Right lobe of liver (tissue), 6 donors: ENCODE data around the gene DCUN1D3. TPM values are rescaled to one million over a fixed set of nuclear protein-coding genes. Genes with fewer than 3 reads are reported as not detected.
"Not testable (repeated sequence)": the region's sequence is repeated elsewhere in the genome, so short reads cannot be mapped to it uniquely, and the experiment has no call there.

Source experiments
- ATAC-seq, 4 donors: fragments of 200-7000 bp; cut with Tn5 transposase; one replicate each; pipeline ENCODE4 v1.9.1; 2020; ENCODE audit warnings: mild to moderate bottlenecking in 4 of 4, moderate library complexity in 4 of 4
- DNase-seq, 3 donors: peaks; one replicate each; pipeline ENCODE4 v3.0.0-alpha.2; 2020
- H3K27ac ChIP-seq, 3 donors: fragments of 200-600 bp; one replicate each; pipeline ENCODE4 v1.8.0; 2022
- H3K27me3 ChIP-seq, 2 donors: fragments of 200-600 bp; one replicate each; pipeline ENCODE4 v1.8.0; 2022
- H3K36me3 ChIP-seq, 4 donors: fragments of 200-600 bp; sonication (generic) in 1 of 4; one replicate each; pipeline versions ENCODE4 v1.5.1 to v1.8.0; 2017 to 2022; ENCODE audit warnings: control low read depth in 1 of 4
- H3K4me1 ChIP-seq, 4 donors: fragments of 200-600 bp; sonication (generic) in 1 of 4; one replicate each; pipeline versions ENCODE4 v1.5.1 to v1.8.0; 2017 to 2022; ENCODE audit warnings: control low read depth in 1 of 4
- H3K4me3 ChIP-seq, 3 donors: fragments of 200-600 bp; one replicate each; pipeline ENCODE4 v1.8.0; 2022
- H3K9me3 ChIP-seq, 4 donors: fragments of 200-600 bp; sonication (generic) in 1 of 4; one replicate each; pipeline versions ENCODE4 v1.5.1 to v1.8.0; 2017 to 2022; ENCODE audit warnings: control low read depth in 1 of 4
- POLR2A ChIP-seq: fragments of 450-650 bp; IDR thresholded peaks from one replicate; pipeline ENCODE4 v1.6.1; 2017; ENCODE audit warnings: antibody characterized with exemption, mild to moderate bottlenecking
- WGBS: methylation state at CpG from one replicate; pipeline ENCODE4 v1.1.6; 2018; ENCODE audit warnings: low coverage, low lambda C conversion rate; ENCODE audit not compliant: insufficient coverage; ENCODE audit errors: missing lambda C conversion rate; 5-methylcytosine and 5-hydroxymethylcytosine counted together
- intact Hi-C, 2 donors: fragments of 100-400 bp; cut with DNase I; formaldehyde crosslinking; loops; one replicate each; pipeline versions ENCODE4 v1.11.2 to v1.14.1; 2022
- total RNA-seq, 6 experiments: library from RNA; depleted of rRNA in 2 of 6; stranded (reverse); fragments of >200 nt in 2 of 6; fragmentation: NEBNext Ultra II Directional in 3 of 6; extraction: Animal tissue kit (Norgen Biotek cat#: 25700) in 3 of 6; gene quantifications; one replicate each; pipeline versions ENCODE4 v1.1.0 to v1.2.4, GENCODE V29; 2016 to 2023
- TF ChIP-seq, protein P1 (sequence below), 4 donors: fragments of 200-600 bp in 3 of 4; fragments of 450-650 bp in 1 of 4; IDR thresholded peaks; one replicate each; pipeline versions ENCODE4 v1.5.1 to v1.8.0; 2016 to 2022; ENCODE audit warnings: antibody characterized with exemption in 4 of 4, mild to moderate bottlenecking in 2 of 4
- donor health status: DM: no; HTN: yes; CAD: no.
- donor health status: DM: no; HTN: no; CAD: no.
- donor health status: DM: no; HTN: no; CAD: no.
- donor health status: DM: no; HTN: yes; CAD: no.
- donor health status: DM: no; HTN: yes; CAD: no.

Gene DCUN1D3
- total RNA-seq, 6 experiments from 2014 or later, result 10.3 to 15.1 (median 13.8) TPM

DNA sequence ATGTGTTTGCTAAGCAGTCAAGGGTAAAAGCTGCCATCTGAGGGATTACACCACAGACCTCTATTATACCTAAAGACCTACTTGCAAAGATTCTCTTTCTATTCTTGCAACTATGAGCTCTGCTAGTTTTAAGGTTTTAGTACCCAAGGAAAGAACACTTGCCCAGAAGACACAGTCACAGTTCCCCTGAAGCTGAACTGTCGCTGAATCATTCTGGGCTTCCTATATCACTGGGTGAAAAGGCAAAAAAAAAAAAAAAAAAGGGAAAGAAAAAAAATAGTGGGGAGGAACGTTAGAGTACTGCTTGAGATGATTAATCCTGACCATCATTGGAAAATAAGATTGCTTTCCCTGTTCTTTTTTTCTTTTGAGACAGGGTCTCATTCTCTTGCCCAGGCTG, 38.3 kb upstream of the DCUN1D3 start:
- Histone ChIP-seq H3K27me3 (no peaks in the 10 kb centered on the region), H3K4me1 (no peaks in the 10 kb centered on the region), H3K9me3 (no peaks in the 10 kb centered on the region), H3K27ac (no peak overlapping the region), H3K36me3 (no peaks in the 10 kb centered on the region), H3K4me3 (no peak overlapping the region)
- ATAC-seq, result no peak
- WGBS, result 29% methylated on average over 2 of the region's 2 CpGs
- intact Hi-C loops, result no loop called here
- DNase-seq, result no peak
- no peak for TF ChIP-seq POLR2A
- TF ChIP-seq, protein P1, sequence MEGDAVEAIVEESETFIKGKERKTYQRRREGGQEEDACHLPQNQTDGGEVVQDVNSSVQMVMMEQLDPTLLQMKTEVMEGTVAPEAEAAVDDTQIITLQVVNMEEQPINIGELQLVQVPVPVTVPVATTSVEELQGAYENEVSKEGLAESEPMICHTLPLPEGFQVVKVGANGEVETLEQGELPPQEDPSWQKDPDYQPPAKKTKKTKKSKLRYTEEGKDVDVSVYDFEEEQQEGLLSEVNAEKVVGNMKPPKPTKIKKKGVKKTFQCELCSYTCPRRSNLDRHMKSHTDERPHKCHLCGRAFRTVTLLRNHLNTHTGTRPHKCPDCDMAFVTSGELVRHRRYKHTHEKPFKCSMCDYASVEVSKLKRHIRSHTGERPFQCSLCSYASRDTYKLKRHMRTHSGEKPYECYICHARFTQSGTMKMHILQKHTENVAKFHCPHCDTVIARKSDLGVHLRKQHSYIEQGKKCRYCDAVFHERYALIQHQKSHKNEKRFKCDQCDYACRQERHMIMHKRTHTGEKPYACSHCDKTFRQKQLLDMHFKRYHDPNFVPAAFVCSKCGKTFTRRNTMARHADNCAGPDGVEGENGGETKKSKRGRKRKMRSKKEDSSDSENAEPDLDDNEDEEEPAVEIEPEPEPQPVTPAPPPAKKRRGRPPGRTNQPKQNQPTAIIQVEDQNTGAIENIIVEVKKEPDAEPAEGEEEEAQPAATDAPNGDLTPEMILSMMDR (IDR thresholded peaks at IDR 0.05), result no peak

DNA sequence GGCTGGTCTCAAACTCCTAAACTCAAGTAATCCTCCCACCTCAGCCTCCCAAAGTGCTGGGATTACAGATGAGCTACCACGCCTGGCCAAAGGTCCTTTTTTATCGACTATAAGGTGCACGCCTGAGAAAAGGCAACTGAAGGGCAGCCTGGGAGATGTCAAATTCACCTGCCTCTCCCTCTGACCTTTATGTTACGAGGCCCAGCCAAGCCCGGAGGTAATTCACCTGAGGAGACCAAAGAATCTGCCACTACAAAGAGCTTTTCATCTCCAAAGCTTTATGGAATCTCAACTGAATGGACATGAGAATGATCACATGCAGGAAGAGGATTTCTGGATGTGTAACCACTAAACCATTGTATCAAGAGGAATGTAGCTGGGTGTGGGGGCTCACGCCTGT, 37.6 kb upstream of the DCUN1D3 start:
- intact Hi-C loops, result no loop called here
- TF ChIP-seq POLR2A, result no peak
- TF ChIP-seq, protein P1 (IDR thresholded peaks at IDR 0.05), result no peak
- H3K27ac ChIP-seq, result no peak overlapping the region
- H3K9me3 ChIP-seq, result no peaks in the 10 kb centered on the region
- no peaks in the 10 kb centered on the region for H3K36me3 ChIP-seq
- DNase-seq (no peak), ATAC-seq (no peak)
- H3K4me3 ChIP-seq, result no peak overlapping the region
- WGBS, result 77% methylated on average over 6 of the region's 6 CpGs
- H3K27me3 ChIP-seq, result no peaks in the 10 kb centered on the region
- H3K4me1 ChIP-seq, result no peaks in the 10 kb centered on the region

DNA sequence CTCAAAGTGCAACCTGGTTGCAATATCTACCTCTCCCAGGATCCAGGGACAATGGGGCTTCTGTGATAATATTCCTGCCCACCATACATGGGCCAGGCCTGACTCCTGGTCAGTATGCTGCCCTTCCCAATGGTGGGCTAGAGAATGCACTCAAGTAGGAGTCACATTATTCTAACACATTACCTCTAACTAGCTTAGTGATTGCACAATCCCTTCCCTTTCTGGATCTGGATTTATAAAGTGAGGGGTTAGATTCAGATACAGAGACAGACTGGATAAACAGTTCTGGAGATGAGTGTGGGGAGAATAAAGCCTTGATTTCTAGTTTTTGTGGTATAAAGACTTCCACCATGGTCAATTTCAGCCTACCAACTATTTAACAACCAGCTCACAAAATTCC, 33.4 kb upstream of the DCUN1D3 start:
- Histone ChIP-seq H3K27ac (no peak overlapping the region), H3K9me3 (no peaks in the 10 kb centered on the region), H3K36me3 (no peaks in the 10 kb centered on the region), H3K27me3 (no peaks in the 10 kb centered on the region), H3K4me1 (no peaks in the 10 kb centered on the region), H3K4me3 (no peak overlapping the region)
- TF ChIP-seq, protein P1 (IDR thresholded peaks at IDR 0.05), result no peak
- TF ChIP-seq POLR2A, result no peak
- ATAC-seq, result no peak
- intact Hi-C loops, result no loop called here
- DNase-seq, result no peak

DNA sequence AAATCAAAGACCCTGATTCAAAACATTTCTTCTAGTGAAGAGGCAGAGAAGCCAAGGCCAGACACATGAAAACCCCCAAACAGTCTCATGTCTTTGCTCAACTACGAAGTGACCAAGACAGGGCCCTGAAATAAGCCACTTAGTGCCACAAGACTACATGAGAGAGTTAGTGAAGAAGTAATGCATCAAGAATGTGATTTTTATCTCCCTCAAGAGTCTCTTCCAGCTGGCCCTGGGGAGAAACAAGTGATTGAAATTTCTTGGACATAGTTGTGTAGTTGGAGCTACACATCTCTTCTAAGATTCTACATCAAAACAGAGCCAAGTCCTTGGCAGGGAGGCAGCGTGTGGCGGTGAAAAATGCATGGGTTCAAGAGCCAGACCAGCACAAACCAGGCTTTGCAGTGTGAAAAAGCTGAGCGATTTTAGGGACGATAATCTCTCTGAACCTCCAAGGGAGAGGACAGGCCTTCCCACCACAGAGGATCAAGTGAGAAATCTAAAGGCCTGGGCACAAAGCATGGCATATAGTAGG, 31.0 kb upstream of the DCUN1D3 start:
- no peaks in the 10 kb centered on the region for H3K9me3 ChIP-seq
- intact Hi-C loops, result no loop called here
- DNase-seq (no peak), ATAC-seq (no peak)
- no peak overlapping the region for H3K27ac ChIP-seq
- H3K27me3 ChIP-seq, result no peaks in the 10 kb centered on the region
- H3K4me3 ChIP-seq, result no peak overlapping the region
- no peaks in the 10 kb centered on the region for H3K4me1 ChIP-seq
- WGBS, result 92% methylated on average over 5 of the region's 5 CpGs
- TF ChIP-seq, protein P1 (IDR thresholded peaks at IDR 0.05), result no peak
- no peak for TF ChIP-seq POLR2A
- H3K36me3 ChIP-seq, result no peaks in the 10 kb centered on the region

DNA sequence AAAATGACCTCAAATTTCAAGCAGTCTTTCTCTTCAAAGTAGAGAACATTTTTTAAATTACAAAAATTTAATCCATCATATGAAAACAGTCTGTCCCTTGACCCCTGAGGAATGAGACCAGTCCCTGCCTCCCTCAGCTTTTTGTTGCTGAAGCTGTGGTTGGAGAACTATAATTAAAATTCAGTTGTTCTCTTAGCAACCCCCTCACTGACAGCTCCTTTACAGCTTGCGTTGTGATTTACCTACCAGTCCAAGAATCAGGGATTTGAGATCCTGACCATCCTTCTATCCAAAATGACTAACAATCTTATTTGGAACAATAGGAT, 30.2 kb upstream of the DCUN1D3 start:
- DNase-seq (no peak), ATAC-seq (no peak)
- Histone ChIP-seq H3K4me1 (peaks cover 0 to 5% (median 2%) of the 10 kb centered on the region in 4 donors), H3K9me3 (no peaks in the 10 kb centered on the region), H3K4me3 (no peak overlapping the region), H3K36me3 (no peaks in the 10 kb centered on the region), H3K27me3 (no peaks in the 10 kb centered on the region), H3K27ac (no peak overlapping the region)
- 89% methylated on average over 1 of the region's 1 CpG for WGBS
- intact Hi-C loops, result no loop called here
- TF ChIP-seq POLR2A, result no peak
- TF ChIP-seq, protein P1 (IDR thresholded peaks at IDR 0.05), result no peak

DNA sequence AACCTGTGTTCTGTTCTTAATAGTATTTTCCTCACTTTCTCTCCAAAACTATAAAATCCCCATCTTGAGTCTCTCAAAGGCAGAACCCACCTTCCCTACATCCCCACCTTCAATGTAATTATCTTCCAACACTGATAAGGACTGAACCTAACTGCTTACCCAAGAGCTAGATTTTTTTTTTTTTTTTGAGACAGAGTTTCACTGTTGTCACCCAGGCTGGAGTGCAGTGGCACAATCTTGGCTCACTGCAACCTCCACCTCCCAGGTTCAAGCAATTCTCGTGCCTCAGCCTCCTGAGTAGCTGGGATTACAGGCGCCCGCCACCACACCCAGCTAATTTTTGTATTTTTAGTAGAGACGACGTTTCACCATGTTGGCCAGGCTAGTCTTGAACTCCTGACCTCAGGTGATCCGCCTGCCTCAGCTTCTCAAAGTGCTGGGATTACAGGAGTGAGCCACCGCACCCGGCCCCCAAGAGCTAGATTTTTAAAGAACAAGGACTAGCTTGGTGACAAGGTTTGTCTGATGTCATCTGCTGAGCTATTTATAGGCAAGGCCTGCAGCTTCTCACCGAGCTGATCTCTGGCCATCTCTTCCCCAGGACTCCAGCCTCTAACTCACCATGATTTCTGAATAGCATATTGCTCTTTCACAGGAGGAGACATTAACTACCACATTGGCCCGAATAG, 29.7 kb upstream of the DCUN1D3 start:
- WGBS, result 78% methylated on average over 8 of the region's 10 CpGs
- H3K9me3 ChIP-seq, H3K27ac ChIP-seq, H3K27me3 ChIP-seq, H3K4me3 ChIP-seq, H3K36me3 ChIP-seq, H3K4me1 ChIP-seq, intact Hi-C loops, DNase-seq: not testable (repeated sequence)
- ATAC-seq, result peak in 1 of 4 donors; percentile 34
